K562 (cell line): ENCODE measurements around the gene SLC4A4. TPM values are rescaled to one million over a fixed set of nuclear protein-coding genes. Genes with fewer than 3 reads are reported as not detected.

Experiments
- ATAC-seq: fragments of 200-7000 bp; cut with Tn5 transposase; 3 replicates; pipeline ENCODE4 v1.9.1; 2020; ENCODE audit warnings: moderate library complexity
- BruUV-seq: library from RNA; stranded (reverse); fragments of 400-500 nt; replicated peaks from 2 replicates; lab custom pipeline; 2021; lab: Mats Ljungman, UMichigan
- CTCF ChIA-PET: fragments of 300-600 bp; formaldehyde crosslinking; extraction: SDS; loops from one replicate; lab custom pipeline; 2021; ENCODE audit warnings: low intra/inter-chr PET ratio; lab: Yijun Ruan, JAX
- POLR2A ChIA-PET: fragments of 300-600, 350-650 bp; sonication (Branson Sonifier 250); formaldehyde crosslinking; extraction: SDS; loops from one replicate; lab custom pipeline; 2021; ENCODE audit warnings: antibody characterized with exemption, inconsistent platforms; lab: Yijun Ruan, JAX
- DNase-seq, 4 experiments: peaks; one replicate each; pipeline versions ENCODE4 v3.0.0 to v3.0.0-alpha.2; 2011 to 2018; ENCODE audit warnings: low spot score in 3 of 4, mixed read lengths in 3 of 4; ENCODE audit errors: extremely low read depth in 1 of 4
- FAIRE-seq: peaks from 2 replicates; lab custom pipeline; 2011; peaks lifted over from hg19 to GRCh38; lab: Jason Lieb, UNC
- H2AFZ ChIP-seq: 2 replicates; pipeline ENCODE4 v1.6.0; 2011; ENCODE audit warnings: low read depth, low read length, control low read depth, inconsistent platforms
- H3K27ac ChIP-seq: fragments of 200-600 bp; 3 replicates; pipeline ENCODE4 v1.8.0; 2011; ENCODE audit warnings: low read depth, mild to moderate bottlenecking, control low read depth, inconsistent platforms, low read length, moderate library complexity, mixed read lengths; ENCODE audit errors: extremely low read depth
- H3K27me3 ChIP-seq, 2 experiments: fragments of 300-600 bp in 1 of 2; 2 replicates in 1 of 2; 3 replicates in 1 of 2; pipeline versions ENCODE4 v1.6.0 to v1.8.0; 2011; ENCODE audit warnings: inconsistent platforms in 2 of 2, low read length in 2 of 2, mild to moderate bottlenecking in 1 of 2, mixed read lengths in 1 of 2, moderate library complexity in 1 of 2; ENCODE audit not compliant: control insufficient read depth in 2 of 2, insufficient read depth in 2 of 2
- H3K36me3 ChIP-seq: fragments of 300-600 bp; 3 replicates; pipeline ENCODE4 v1.8.0; 2011; ENCODE audit warnings: mild to moderate bottlenecking, low read length, inconsistent platforms; ENCODE audit not compliant: control insufficient read depth, insufficient read depth
- H3K4me1 ChIP-seq, 2 experiments: fragments of 200-600 bp in 1 of 2; replicated peaks in 1 of 2; 2 replicates in 1 of 2; 3 replicates in 1 of 2; pipeline versions ENCODE4 v1.5.1 to v1.8.0; 2011; ENCODE audit warnings: inconsistent platforms in 2 of 2, low read length in 2 of 2, mild to moderate bottlenecking in 1 of 2, mixed read lengths in 1 of 2, moderate library complexity in 1 of 2; ENCODE audit not compliant: control insufficient read depth in 2 of 2, insufficient read depth in 2 of 2
- H3K4me2 ChIP-seq: 2 replicates; pipeline ENCODE4 v1.6.1; 2011; ENCODE audit warnings: low read length, control low read depth, inconsistent platforms, mixed read lengths; ENCODE audit not compliant: insufficient read depth
- H3K4me3 ChIP-seq: fragments of 200-600 bp; sonication (generic), shearing (Covaris generic); 2 replicates; pipeline ENCODE4 v1.5.1; 2016; ENCODE audit warnings: control low read depth, inconsistent platforms
- H3K79me2 ChIP-seq: fragments of 200-600 bp; 3 replicates; pipeline ENCODE4 v1.8.0; 2011; ENCODE audit warnings: low read length, inconsistent platforms; ENCODE audit not compliant: control insufficient read depth, insufficient read depth
- H3K9ac ChIP-seq, 2 experiments: 2 replicates each; pipeline versions ENCODE4 v1.6.0 to v1.6.1; 2011; ENCODE audit warnings: low read depth in 2 of 2, low read length in 2 of 2, control low read depth in 1 of 2, inconsistent platforms in 1 of 2, mild to moderate bottlenecking in 1 of 2, mixed read lengths in 1 of 2; ENCODE audit not compliant: insufficient read depth in 1 of 2
- H3K9me1 ChIP-seq: one replicate; pipeline ENCODE4 v1.6.0; 2011; ENCODE audit warnings: inconsistent platforms, mild to moderate bottlenecking, low read length, moderate library complexity; ENCODE audit not compliant: control insufficient read depth, insufficient read depth
- H3K9me3 ChIP-seq: replicated peaks from 2 replicates; pipeline ENCODE4 v1.5.1; 2011; ENCODE audit warnings: low read depth, low read length, inconsistent platforms; ENCODE audit not compliant: control insufficient read depth, insufficient read depth
- H4K20me1 ChIP-seq: replicated peaks from 2 replicates; pipeline ENCODE4 v1.6.1; 2011; ENCODE audit warnings: low read length, inconsistent platforms, mixed read lengths; ENCODE audit not compliant: control insufficient read depth, insufficient read depth
- CEBPG ChIP-seq, 3 experiments: fragments of 200-800 bp in 1 of 3; sonication (Bioruptor generic) in 1 of 3; sonication (generic) in 1 of 3; formaldehyde crosslinking in 1 of 3; IDR thresholded peaks in 2 of 3; conservative IDR thresholded peaks in 1 of 3; 2 replicates each; pipeline versions ENCODE4 v1.6.1 to v1.8.0; 2016 to 2022; ENCODE audit warnings: missing compliant biosample characterization in 2 of 3, missing genetic modification characterization in 2 of 3, mild to moderate bottlenecking in 1 of 3, missing genetic modification reagents in 1 of 3
- CREBBP ChIP-seq: IDR thresholded peaks from one replicate; pipeline ENCODE4 v1.6.1; 2012; ENCODE audit warnings: low read depth, mild to moderate bottlenecking, control low read depth, inconsistent platforms, low read length
- E2F5 ChIP-seq: sonication (generic); formaldehyde crosslinking; IDR thresholded peaks from 2 replicates; pipeline ENCODE4 v1.8.0; 2022; ENCODE audit warnings: mild to moderate bottlenecking, missing genetic modification reagents
- ETS2 ChIP-seq: IDR thresholded peaks from 2 replicates; pipeline ENCODE4 v1.6.1; 2016; ENCODE audit warnings: borderline replicate concordance, missing genetic modification characterization, mild to moderate bottlenecking, moderate library complexity, missing compliant biosample characterization; ENCODE audit not compliant: poor library complexity, severe bottlenecking
- GTF2E2 ChIP-seq: fragments of 200-800 bp; sonication (Bioruptor generic); IDR thresholded peaks from 2 replicates; pipeline ENCODE4 v1.6.1; 2016; ENCODE audit warnings: missing genetic modification characterization, missing compliant biosample characterization
- HOXB6 ChIP-seq: fragments of 250-450 bp; sonication (Bioruptor Pico); IDR thresholded peaks from 2 replicates; pipeline ENCODE4 v1.5.1; 2022; ENCODE audit warnings: mild to moderate bottlenecking, borderline replicate concordance
- IRF2 ChIP-seq: sonication (generic); formaldehyde crosslinking; IDR thresholded peaks from 2 replicates; pipeline ENCODE4 v1.8.1; 2022; ENCODE audit warnings: mild to moderate bottlenecking, missing genetic modification reagents
- NCOA4 ChIP-seq: fragments of 450-650 bp; IDR thresholded peaks from 2 replicates; pipeline ENCODE4 v1.6.1; 2018; ENCODE audit warnings: mild to moderate bottlenecking; ENCODE audit not compliant: partially characterized antibody
- NEUROD1 ChIP-seq: fragments of 150-350 bp; IDR thresholded peaks from 2 replicates; pipeline ENCODE4 v1.6.1; 2014; ENCODE audit warnings: borderline replicate concordance, low read length, low read depth; ENCODE audit not compliant: partially characterized antibody
- PTTG1 ChIP-seq: fragments of 450-650 bp; IDR thresholded peaks from 2 replicates; pipeline ENCODE4 v1.6.1; 2016; ENCODE audit warnings: low read depth, mild to moderate bottlenecking, missing genetic modification characterization, missing compliant biosample characterization
- SRSF7 ChIP-seq: fragments of 200-400 bp; formaldehyde crosslinking; optimal IDR thresholded peaks from 2 replicates; pipeline ENCODE3; 2017; ENCODE audit warnings: mild to moderate bottlenecking, low read depth, low read length
- WGBS: fragments of 100-300 bp; shearing (Covaris generic); methylation state at CpG from one replicate; pipeline ENCODE4 v1.1.6; 2016; ENCODE audit warnings: low coverage, mixed read lengths; ENCODE audit not compliant: insufficient coverage; ENCODE audit errors: missing lambda C conversion rate; 5-methylcytosine and 5-hydroxymethylcytosine counted together
- in situ Hi-C: fragments of 300-500 bp; cut with MboI; formaldehyde crosslinking; loops from 4 replicates; pipeline ENCODE4 v1.15.0; 2018; ENCODE audit warnings: inconsistent platforms, mixed read lengths
- intact Hi-C: fragments of 100-400 bp; cut with micrococcal nuclease; formaldehyde crosslinking; loops from 2 replicates; pipeline ENCODE4 v1.14.2; 2022
- polyA plus RNA-seq, 8 experiments: library from polyadenylated mRNA; depleted of rRNA in 4 of 8; stranded (reverse) in 5 of 8; unstranded in 3 of 8; fragments of >200 nt; fragmentation: Nextera tagmentation in 2 of 8; fragmentation: Illumina TruSeq in 1 of 8; extraction: Ambion mirVana in 2 of 8; extraction: Trizol in 1 of 8; gene quantifications; 2 replicates each; pipeline versions ENCODE4 v1.2.1 to v1.2.3, GENCODE V29; 2011 to 2014; ENCODE audit warnings: inconsistent platforms in 1 of 8, missing spikeins in 1 of 8
- total RNA-seq, 7 experiments: library from RNA; depleted of rRNA in 6 of 7; stranded (reverse); fragments of >200 nt in 6 of 7; fragmentation: Illumina TruSeq in 2 of 7; extraction: Trizol in 2 of 7; gene quantifications; 2 replicates each; pipeline versions ENCODE4 v1.2.1 to v1.2.3, GENCODE V29; 2011 to 2021; ENCODE audit warnings: low replicate concordance in 1 of 7

The SLC4A4 gene
- total and polyA plus RNA-seq, 9 of the 15 experiments (the other 6 are each of a cell fraction or from before 2014, with no cell fraction given), result 0.01 to 0.18 (median 0.07) TPM; not detected in 2

GRCh38 chr4:71545168-71545567 lies 206.3 kb downstream of the SLC4A4 start (continued):
- no peak for TF ChIP-seq ETS2 (tag)
- no peak for TF ChIP-seq NCOA4
- TF ChIP-seq, all 486 proteins: peak for 0

DNA sequence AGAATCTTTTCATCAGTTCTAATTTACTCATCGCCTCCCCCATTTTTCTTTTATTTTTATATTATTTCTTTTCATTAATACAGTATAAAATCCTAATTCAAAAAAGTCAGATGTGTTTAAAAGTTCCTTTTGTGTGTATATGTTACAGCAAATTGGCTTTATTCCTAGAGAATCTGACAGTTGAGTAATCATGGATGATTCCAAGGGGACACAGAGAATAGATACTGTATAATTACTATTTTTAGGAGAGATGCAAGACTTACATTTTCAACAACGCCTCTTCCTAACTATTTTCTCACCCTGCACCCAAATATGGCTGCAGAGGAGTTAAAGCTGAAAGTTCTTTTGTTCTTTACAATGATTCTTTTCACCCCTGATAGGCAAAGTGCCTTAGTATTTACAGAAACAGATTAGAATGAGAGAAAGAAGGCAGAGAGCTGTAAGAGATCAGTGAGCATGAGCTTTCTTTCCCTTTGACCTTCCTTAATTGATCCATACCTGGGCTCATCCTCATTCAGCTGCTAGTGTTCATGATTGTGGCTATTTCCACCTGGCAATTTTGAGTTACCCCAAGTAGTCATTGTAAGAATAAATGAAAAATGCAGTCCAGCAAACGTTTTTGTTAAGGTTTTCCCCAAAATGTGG lies 210.8 kb downstream of the SLC4A4 start:
- Histone ChIP-seq H3K9me3 (no peaks in the 10 kb centered on the region), H3K27me3 (no peaks in the 10 kb centered on the region), H3K4me2 (no peak overlapping the region), H4K20me1 (no peaks in the 10 kb centered on the region), H3K79me2 (no peaks in the 10 kb centered on the region), H3K9me1 (no peaks in the 10 kb centered on the region), H3K36me3 (no peaks in the 10 kb centered on the region), H3K27ac (no peak overlapping the region), H3K4me1 (no peaks in the 10 kb centered on the region), H2AFZ (no peak overlapping the region), H3K9ac (no peak overlapping the region), H3K4me3 (no peak overlapping the region)
- WGBS, result 2% methylated on average over 3 of the region's 3 CpGs
- in situ Hi-C loops (no loop called here), intact Hi-C loops (loop anchor here (10.0 kb wide), 1 partner anchor 365 kb away; no protein-coding TSS in a partner anchor)
- DNase-seq, result no peak
- ATAC-seq, result no peak
- TF ChIP-seq E2F5 (CRISPR knock-in tag), result no peak
- TF ChIP-seq PTTG1, result no peak
- TF ChIP-seq GTF2E2 (tag), result no peak
- TF ChIP-seq HOXB6 (CRISPR knock-in tag), result no peak
- TF ChIP-seq CREBBP, result no peak
- no peak for TF ChIP-seq CEBPG (CRISPR knock-in tag; IDR thresholded peaks at IDR 0.05)
- no peak for TF ChIP-seq CEBPG (tag; conservative IDR thresholded peaks at IDR 0.05 in 1 of 2, IDR thresholded peaks at IDR 0.05 in 1 of 2)
- no peak for TF ChIP-seq SRSF7
- TF ChIP-seq IRF2, result no peak
- no peak for TF ChIP-seq NEUROD1
- CTCF ChIA-PET, result no interaction called here
- no peak for FAIRE-seq
- no TSS peak for BruUV-seq
- POLR2A ChIA-PET, result interaction anchor here (0.7 kb wide), 1 partner anchor 276 kb away, joined by 3 read pairs; no protein-coding TSS in a partner anchor
